Smooth muscle cell of the brain vasculature (primary cell): ENCODE results near the gene RFT1.

Source experiments
- DNase-seq: peaks from one replicate; pipeline ENCODE4 v3.0.0-alpha.2; 2012; ENCODE audit warnings: low read depth, low spot score

Gene RFT1

DNA sequence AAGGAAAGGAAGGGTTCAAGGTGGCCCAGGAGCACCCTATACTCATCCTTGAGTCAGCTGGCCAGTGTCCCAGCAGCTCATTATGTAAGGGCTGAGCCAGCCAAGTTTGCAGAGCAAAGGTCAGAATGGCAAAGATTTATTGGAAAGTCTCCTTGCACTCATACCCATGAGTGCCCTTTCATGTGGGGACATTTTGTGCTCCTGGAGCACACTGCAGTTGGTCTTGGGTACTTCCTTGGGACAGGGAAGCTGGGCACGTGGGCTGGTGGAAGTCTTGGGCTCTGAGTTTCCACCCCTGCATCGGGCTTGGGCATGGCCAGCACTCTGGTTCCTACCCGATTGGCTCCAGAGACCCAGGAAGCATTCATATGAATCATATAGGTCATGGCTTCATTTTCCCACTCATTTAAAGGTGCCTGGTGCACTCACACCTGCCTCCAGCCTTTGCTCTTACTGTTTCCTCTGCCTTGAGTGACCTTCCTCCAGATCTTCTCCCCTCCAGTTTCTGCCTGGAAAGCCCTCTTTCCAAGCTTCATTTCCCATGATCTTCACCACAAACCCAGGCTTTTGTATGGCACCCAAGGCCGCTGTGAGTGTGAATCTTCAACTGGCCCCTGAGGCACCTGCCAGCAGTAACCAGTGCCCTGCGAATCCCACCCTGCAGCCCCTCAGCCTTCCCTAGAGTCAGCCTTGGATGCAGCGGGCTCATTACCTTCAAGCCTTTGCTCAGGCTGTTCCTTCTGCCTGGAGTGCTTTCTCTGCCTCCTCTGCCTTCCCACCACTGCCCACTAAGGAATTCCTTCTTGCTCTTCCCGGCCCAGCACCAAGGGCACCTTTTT lies 20.2 kb upstream of the RFT1 start:
- DNase-seq: no peak

- DNase-seq: no peak
These were observed 19.5 kb upstream of the RFT1 start for GRCh38 chr3:53149699-53150098.

DNA sequence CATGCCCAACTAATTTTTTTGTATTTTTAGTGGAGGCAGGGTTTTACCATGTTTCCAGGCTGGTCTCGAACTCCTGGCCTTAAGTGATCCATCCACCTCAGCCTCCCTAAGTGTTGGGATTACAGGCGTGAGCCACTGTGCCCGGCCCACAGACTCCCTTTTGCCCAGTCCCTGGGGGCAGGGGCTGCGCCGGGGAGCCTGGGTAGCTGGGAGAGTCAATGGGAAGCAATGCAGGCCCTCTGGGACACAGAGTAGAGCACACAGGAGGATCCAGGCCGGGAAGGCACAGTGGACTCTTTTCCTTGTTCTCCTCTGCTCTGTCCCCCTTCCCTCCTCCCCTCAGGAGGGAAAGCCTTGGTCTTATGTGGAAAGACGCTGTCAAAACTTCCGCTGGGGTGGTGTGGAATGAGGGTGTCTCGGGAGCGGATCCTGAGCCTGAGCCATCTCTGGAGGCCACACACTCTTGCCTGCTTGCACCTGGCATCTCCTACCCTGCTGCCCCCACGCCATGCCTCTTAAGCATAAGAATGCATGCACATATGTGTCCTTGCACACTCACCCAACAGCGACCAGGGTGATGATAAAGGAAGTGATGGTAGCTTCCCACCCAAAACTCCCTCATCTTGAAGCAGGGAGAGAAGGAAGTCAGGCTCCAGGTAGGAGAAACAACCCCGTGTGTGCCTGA lies 18.9 kb upstream of the RFT1 start:
- DNase-seq: no peak

DNA sequence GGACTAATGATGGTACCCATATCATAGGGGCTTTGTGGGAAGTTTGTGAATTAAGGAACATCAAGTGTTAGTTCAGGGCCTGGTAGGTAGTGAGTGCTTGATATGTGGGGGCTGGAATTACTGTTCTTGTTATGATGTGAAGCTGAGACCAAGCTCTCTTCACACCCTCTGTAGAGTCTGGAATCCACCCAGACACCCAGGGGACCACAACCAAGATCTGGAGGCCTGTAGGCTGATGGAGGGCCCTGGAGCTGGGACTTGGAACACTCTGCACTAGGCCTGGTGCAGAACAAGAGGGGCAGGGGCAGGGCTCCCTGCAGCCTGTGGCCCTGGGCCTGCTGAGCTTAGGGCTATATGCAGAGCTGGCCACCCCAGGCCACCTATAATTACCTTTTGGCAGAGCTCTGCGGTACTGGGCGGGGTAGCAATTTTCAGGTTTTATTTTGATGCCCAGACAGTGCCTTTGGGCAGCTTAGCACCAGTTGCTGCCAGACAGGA lies 17.7 kb upstream of the RFT1 start:
- DNase-seq: no peak

DNA sequence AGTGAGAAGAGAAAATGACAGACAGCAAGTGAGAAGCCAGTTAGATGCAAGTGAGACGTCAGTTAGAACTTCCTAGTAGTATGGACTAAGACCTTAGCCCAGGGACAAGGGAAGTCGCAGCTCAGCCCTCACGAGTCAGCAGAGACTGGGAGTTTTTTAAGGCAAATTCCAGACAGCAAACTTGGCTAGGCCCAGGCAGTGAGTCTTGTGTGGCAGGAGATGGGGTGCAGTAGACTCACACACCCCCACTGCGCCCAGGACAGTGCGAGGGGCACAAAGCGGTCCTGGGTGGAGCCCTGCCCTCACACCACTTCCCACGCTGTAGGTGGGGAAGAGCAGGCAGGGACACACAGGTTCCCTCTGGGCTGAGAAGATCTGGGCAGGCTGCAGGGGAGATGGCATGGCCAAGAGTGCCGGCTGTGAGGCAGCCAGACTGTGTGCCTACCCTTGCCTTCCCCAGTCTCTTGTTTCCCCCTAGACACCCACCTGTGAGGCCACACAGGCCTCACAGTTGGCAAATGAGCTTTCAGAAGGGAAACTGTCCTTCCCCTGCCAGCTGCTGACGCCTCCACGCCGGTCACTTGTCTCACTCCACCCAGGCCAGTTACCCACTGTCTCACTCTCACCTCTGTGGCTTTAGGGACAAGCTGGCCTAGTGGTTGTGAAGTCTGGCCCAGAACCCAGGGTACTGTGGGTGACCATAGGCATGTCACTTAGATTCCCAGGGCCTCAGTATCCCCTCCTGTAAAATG lies 17.1 kb upstream of the RFT1 start:
- DNase-seq: no peak

DNA sequence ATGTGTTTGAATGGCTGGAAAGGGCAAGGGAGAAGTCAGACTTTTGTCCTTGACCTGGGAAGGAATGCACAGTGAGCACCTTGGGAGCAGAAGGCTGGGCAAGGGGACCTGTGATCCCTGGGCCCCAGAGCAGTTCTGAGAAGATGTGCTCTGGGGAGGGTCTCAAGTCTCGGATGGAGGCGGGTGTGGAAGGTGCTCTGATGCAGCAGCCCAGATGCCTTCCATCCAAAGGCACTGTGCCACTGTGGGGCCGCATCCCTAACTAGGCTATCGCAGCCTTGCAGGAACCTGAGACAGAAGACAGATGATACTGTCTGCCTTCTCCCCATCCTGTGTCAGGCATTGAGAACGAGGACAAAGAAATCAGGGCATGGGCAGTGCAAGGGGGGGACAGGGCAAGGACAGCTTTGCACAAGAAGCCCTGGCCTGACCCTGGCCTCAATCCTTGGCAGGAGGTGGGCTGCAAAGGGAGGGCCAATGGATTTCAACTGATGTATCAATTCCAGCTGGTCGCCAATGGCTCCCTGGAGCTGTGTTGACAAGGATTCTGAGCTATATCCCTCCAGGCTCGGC lies 16.2 kb upstream of the RFT1 start:
- no peak for DNase-seq

DNA sequence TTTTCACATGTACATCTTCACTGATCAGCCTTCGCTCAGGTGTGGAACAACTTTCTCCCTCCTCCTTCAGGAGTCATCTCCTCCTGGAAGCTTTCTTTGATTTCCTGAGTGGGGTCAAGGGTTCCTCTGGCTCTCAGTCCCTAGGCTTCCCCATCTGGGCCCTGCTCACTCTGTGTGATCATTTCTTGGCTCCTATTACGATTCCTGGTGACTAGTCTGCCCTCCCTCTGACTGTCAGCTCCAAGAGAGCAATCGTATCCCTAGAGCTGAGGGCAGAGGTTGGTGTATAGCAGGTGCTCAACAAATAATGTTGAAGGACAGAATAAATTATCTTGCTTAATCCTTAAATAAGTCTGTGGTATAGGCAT lies 15.5 kb upstream of the RFT1 start:
- DNase-seq: no peak

GRCh38 chr3:53144862-53145712 lies 14.9 kb upstream of the RFT1 start:
- no peak for DNase-seq

GRCh38 chr3:53144446-53144845 lies 14.2 kb upstream of the RFT1 start:
- no peak for DNase-seq

GRCh38 chr3:53142986-53143385 lies 12.8 kb upstream of the RFT1 start:
- DNase-seq: no peak

DNA sequence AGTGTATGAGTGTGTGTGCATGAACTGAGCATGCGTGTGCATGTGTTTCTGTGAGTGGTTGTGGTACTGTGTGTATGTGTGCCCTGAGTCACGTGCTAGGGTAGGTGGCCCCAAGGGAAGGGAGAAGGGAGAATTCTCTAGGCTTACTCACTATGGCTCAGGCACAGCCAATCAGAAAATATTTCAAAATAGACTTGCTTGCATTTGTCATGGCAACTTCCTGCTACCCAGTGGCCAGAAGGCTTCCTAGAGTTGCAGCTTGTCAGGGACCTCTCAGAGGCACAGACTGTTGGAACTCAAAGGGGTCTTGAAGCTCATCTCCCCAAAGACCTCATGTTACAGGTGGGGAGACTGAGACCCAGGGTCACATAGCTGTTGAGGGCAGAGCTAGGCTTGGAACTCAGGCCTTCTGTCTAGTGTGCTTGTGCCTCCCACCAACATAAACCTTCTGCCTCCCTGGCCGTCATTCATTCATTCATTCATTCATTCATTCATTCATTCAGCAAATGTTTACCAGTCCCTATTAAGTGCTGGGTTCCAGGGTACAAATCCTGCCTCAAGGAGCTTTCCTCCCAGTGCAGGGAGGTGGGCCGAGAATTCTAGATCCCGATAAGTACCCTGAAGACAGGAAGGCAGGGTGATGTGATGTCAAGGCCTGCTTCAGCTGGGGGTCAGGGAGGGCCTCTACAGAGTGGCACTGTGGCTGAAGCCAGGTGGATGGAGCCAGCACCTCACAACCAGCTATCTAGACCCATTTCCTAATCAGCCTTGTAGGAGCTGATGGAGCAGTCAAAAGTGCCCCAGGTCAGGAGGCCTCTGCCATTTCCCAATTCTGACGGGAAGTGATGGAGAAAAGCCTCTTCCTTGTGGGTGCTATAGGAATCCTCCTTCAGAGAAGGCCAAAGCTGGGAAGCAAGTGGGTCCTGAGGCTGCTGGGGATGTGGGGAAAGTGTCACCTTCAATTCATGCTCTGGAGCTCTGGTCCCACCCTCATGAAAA lies 10.9 kb upstream of the RFT1 start:
- DNase-seq: no peak

GRCh38 chr3:53139906-53140846 lies 9.9 kb upstream of the RFT1 start:
- no peak for DNase-seq

- no peak for DNase-seq
These were observed 7.7 kb upstream of the RFT1 start for GRCh38 chr3:53137835-53138446.

- no peak for DNase-seq
These were observed 7.0 kb upstream of the RFT1 start for GRCh38 chr3:53137221-53137620.

DNA sequence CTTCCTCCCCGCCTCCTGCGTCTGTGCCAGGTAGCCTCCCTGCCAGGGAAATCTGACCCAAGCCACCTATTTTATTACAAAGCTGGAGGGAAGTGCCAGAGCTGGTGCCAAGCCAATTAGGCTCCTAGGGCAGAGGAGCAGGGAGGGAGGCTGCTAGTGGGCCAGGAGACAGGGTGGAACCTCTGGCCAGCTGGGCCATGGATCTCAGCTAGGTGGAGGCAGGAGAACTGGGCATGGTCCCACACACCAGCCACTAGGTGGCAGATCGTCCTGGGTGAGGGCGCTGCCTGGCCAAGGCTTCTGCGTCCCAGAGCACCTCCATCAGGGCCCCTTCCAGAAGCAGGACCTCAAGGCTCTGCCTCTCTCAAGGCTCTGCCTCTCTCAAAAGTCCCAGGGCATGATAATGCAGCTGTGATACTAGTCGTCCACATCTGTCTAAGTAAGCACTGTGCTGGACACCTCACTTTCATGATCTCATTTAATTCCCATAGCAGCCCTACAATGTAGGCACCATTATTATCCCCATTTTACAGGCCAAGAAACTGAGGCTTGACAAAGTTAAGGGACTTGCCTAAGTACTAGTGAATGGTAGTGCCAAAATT lies 4.5 kb upstream of the RFT1 start:
- no peak for DNase-seq

- no peak for DNase-seq
These were observed 2.1 kb upstream of the RFT1 start for GRCh38 chr3:53132347-53132746.

- no peak for DNase-seq
These were observed 861 bp upstream of the RFT1 start for GRCh38 chr3:53131096-53131495.

GRCh38 chr3:53129344-53129743 lies 891 bp downstream of the RFT1 start:
- no peak for DNase-seq
